Spleen (tissue), 11 donors: ENCODE data around the gene DNAJC7. TPM values are rescaled to one million over a fixed set of nuclear protein-coding genes. Genes with fewer than 3 reads are reported as not detected.
A peak's percentile ranks its signal among the peaks of the same experiment; 100 is the strongest.
"Not testable (repeated sequence)": the region's sequence is repeated elsewhere in the genome, so short reads cannot be mapped to it uniquely, and the experiment has no call there.

Experiments
- DNase-seq: peaks from one replicate; pipeline ENCODE4 v3.0.0-alpha.2; 2020
- H3K27ac ChIP-seq, 8 donors: fragments of 200-600 bp; sonication (generic) in 7 of 8; 1 replicate in 4 of 8; 2 replicates in 4 of 8; pipeline versions ENCODE4 v1.5.0 to v1.8.0; 2016 to 2021; ENCODE audit warnings: inconsistent platforms in 4 of 8, mild to moderate bottlenecking in 4 of 8, moderate library complexity in 1 of 8
- H3K27me3 ChIP-seq, 7 donors: fragments of 200-600 bp; sonication (generic) in 6 of 7; replicated peaks in 1 of 7; 1 replicate in 4 of 7; 2 replicates in 3 of 7; pipeline versions ENCODE4 v1.5.0 to v1.8.0; 2016 to 2021; ENCODE audit warnings: inconsistent platforms in 3 of 7, mild to moderate bottlenecking in 1 of 7
- H3K36me3 ChIP-seq, 6 donors: fragments of 200-600 bp; sonication (generic) in 5 of 6; 1 replicate in 4 of 6; 2 replicates in 2 of 6; pipeline versions ENCODE4 v1.5.0 to v1.8.0; 2016 to 2021; ENCODE audit warnings: inconsistent platforms in 2 of 6
- H3K4me1 ChIP-seq, 6 donors: fragments of 200-600 bp; sonication (generic) in 5 of 6; 1 replicate in 3 of 6; 2 replicates in 3 of 6; pipeline versions ENCODE4 v1.5.0 to v1.8.0; 2016 to 2021; ENCODE audit warnings: inconsistent platforms in 3 of 6
- H3K4me3 ChIP-seq, 8 donors: fragments of 200-600 bp; sonication (generic) in 7 of 8; 1 replicate in 4 of 8; 2 replicates in 4 of 8; pipeline versions ENCODE4 v1.5.0 to v1.8.0; 2016 to 2021; ENCODE audit warnings: inconsistent platforms in 4 of 8, mild to moderate bottlenecking in 4 of 8, moderate library complexity in 2 of 8
- H3K9me3 ChIP-seq, 8 donors: fragments of 200-600 bp; sonication (generic) in 7 of 8; 1 replicate in 4 of 8; 2 replicates in 4 of 8; pipeline versions ENCODE4 v1.5.0 to v1.8.0; 2016 to 2021; ENCODE audit warnings: inconsistent platforms in 4 of 8
- CTCF ChIP-seq, 11 experiments: fragments of 200-600 bp in 7 of 11; fragments of 450-650 bp in 4 of 11; sonication (generic) in 4 of 11; IDR thresholded peaks in 8 of 11; conservative IDR thresholded peaks in 3 of 11; 1 replicate in 7 of 11; 2 replicates in 4 of 11; pipeline versions ENCODE4 v1.4.0 to v1.8.0; 2016 to 2021; ENCODE audit warnings: antibody characterized with exemption in 11 of 11, inconsistent platforms in 4 of 11, mild to moderate bottlenecking in 1 of 11
- POLR2A ChIP-seq, 3 donors: fragments of 450-650 bp; IDR thresholded peaks; one replicate each; pipeline ENCODE4 v1.5.1; 2017; ENCODE audit warnings: antibody characterized with exemption in 3 of 3, mild to moderate bottlenecking in 1 of 3
- POLR2AphosphoS5 ChIP-seq, 3 donors: sonication (generic); formaldehyde crosslinking; IDR thresholded peaks; one replicate each; pipeline ENCODE4 v1.5.1; 2017; ENCODE audit warnings: antibody characterized with exemption in 3 of 3
- WGBS, 5 donors: extraction: QIAGEN DNeasy Blood & Tissue Kit in 3 of 5; methylation state at CpG; one replicate each; pipeline versions ENCODE4 v1.1.5 to v1.1.7; 2013 to 2018; 5-methylcytosine and 5-hydroxymethylcytosine counted together
- intact Hi-C: fragments of 100-400 bp; cut with DNase I; formaldehyde crosslinking; loops from one replicate; pipeline ENCODE4 v1.15.0; 2023; ENCODE audit warnings: low total_unique reads
- polyA plus RNA-seq, 3 donors: library from polyadenylated mRNA; stranded (reverse); fragments of 200-250 nt; gene quantifications; one replicate each; pipeline ENCODE4 v1.2.1, GENCODE V29; 2013
- total RNA-seq, 7 donors: library from RNA; depleted of rRNA in 3 of 7; stranded (reverse); fragments of >200 nt in 3 of 7; fragmentation: NEBNext Ultra II Directional in 4 of 7; extraction: Animal tissue kit (Norgen Biotek cat#: 25700) in 4 of 7; gene quantifications; one replicate each; pipeline versions ENCODE4 v1.1.0 to v1.2.1, GENCODE V29; 2016 to 2021
- donor health status: healthy with polysubstance abuse.
- donor health status: DM: no; HTN: no; CAD: no; lungs with moderate emphysema.
- donor health status: DM: no; HTN: no; CAD: no.
- donor health status: Bipolar disorder and iron deficiency.
- donor health status: healthy.
- donor health status: DM: no; HTN: no; CAD: no.
- donor health status: DM: yes; HTN: yes; CAD: no.

The DNAJC7 gene
- total and polyA plus RNA-seq, 10 donors = 60.6 to 108 (median 79.2) TPM

GRCh38 chr17:42010898-42011516 is 6.2 kb downstream of the DNAJC7 start:
- 93 to 99% (median 93%) methylated on average over 3 of the region's 3 CpGs for WGBS, 5 donors
- Histone ChIP-seq H3K4me1 (peaks cover 39 to 97% (median 83%) of the 10 kb centered on the region in 6 donors), H3K27me3 (no peaks in the 10 kb centered on the region), H3K9me3 (no peaks in the 10 kb centered on the region), H3K4me3 (no peak overlapping the region), H3K36me3 (peaks cover 0 to 42% (median 0%) of the 10 kb centered on the region in 6 donors), H3K27ac (peak overlapping the region in 4 of 8 donors; percentile 17 to 64 (median 28))
- DNase-seq = no peak
- intact Hi-C loops = loop anchor here (10.0 kb wide), 1 partner anchor 46 kb away; the partner anchor contains the start of gene CNP
- TF ChIP-seq CTCF (IDR thresholded peaks at IDR 0.05 in 8 of 11, conservative IDR thresholded peaks at IDR 0.05 in 3 of 11) = no peak
- no peak for TF ChIP-seq POLR2AphosphoS5 (IDR thresholded peaks at IDR 0.05)
- no peak for TF ChIP-seq POLR2A (IDR thresholded peaks at IDR 0.05)

GRCh38 chr17:42010266-42010680 is 7.0 kb downstream of the DNAJC7 start:
- 27 to 57% (median 39%) methylated on average over 9 of the region's 9 CpGs for WGBS, 5 donors
- TF ChIP-seq POLR2AphosphoS5 (IDR thresholded peaks at IDR 0.05) = peak in 1 of 3 donors; percentile 15
- H3K9me3 ChIP-seq, DNase-seq, H3K4me3 ChIP-seq, H3K27me3 ChIP-seq: not testable (repeated sequence)
- Histone ChIP-seq H3K4me1 (peaks cover 32 to 97% (median 83%) of the 10 kb centered on the region in 6 donors), H3K36me3 (peaks cover 0 to 40% (median 0%) of the 10 kb centered on the region in 6 donors), H3K27ac (peak overlapping the region in 4 of 8 donors; percentile 15 to 64 (median 24))
- intact Hi-C loops = loop anchor here (10.0 kb wide), 1 partner anchor 45 kb away; the partner anchor contains the start of gene CNP

GRCh38 chr17:42009170-42009569 is 8.1 kb downstream of the DNAJC7 start:
- H3K4me3 ChIP-seq = no peak overlapping the region
- H3K9me3 ChIP-seq = no peaks in the 10 kb centered on the region
- no peaks in the 10 kb centered on the region for H3K27me3 ChIP-seq
- DNase-seq = no peak
- H3K4me1 ChIP-seq = peaks cover 25 to 97% (median 80%) of the 10 kb centered on the region in 6 donors
- no peak overlapping the region for H3K27ac ChIP-seq
- peak in 1 of 11 experiments; percentile 14 for TF ChIP-seq CTCF (IDR thresholded peaks at IDR 0.05 in 8 of 11, conservative IDR thresholded peaks at IDR 0.05 in 3 of 11)
- TF ChIP-seq POLR2A (IDR thresholded peaks at IDR 0.05) = no peak
- no peak for TF ChIP-seq POLR2AphosphoS5 (IDR thresholded peaks at IDR 0.05)
- WGBS, 5 donors = 75 to 85% (median 79%) methylated on average over 4 of the region's 4 CpGs
- H3K36me3 ChIP-seq = peaks cover 0 to 34% (median 0%) of the 10 kb centered on the region in 6 donors
- intact Hi-C loops = no loop called here

- no peaks in the 10 kb centered on the region for H3K9me3 ChIP-seq
- peaks cover 0 to 58% (median 20%) of the 10 kb centered on the region in 6 donors for H3K36me3 ChIP-seq
- H3K27me3 ChIP-seq = no peaks in the 10 kb centered on the region
- TF ChIP-seq CTCF (IDR thresholded peaks at IDR 0.05 in 8 of 11, conservative IDR thresholded peaks at IDR 0.05 in 3 of 11) (no peak), POLR2AphosphoS5 (IDR thresholded peaks at IDR 0.05) (no peak), POLR2A (IDR thresholded peaks at IDR 0.05) (no peak)
- peaks cover 7 to 97% (median 66%) of the 10 kb centered on the region in 6 donors for H3K4me1 ChIP-seq
- no peak for DNase-seq
- H3K27ac ChIP-seq = no peak overlapping the region
- no peak overlapping the region for H3K4me3 ChIP-seq
- intact Hi-C loops = no loop called here
- WGBS, 5 donors = 78 to 84% (median 81%) methylated on average over 1 of the region's 1 CpG
These were observed 12.1 kb downstream of the DNAJC7 start for GRCh38 chr17:42005166-42005565.
